AG09309 (cell line): ENCODE measurements around the gene TTLL1.

Source experiments
- DNase-seq: peaks from one replicate; pipeline ENCODE4 v3.0.0-alpha.2; 2010; ENCODE audit warnings: low read depth
- H3K4me3 ChIP-seq: 2 replicates; pipeline ENCODE4 v1.5.1; 2011; ENCODE audit warnings: mild to moderate bottlenecking, low read depth, low read length, moderate library complexity; ENCODE audit not compliant: control insufficient read depth
- TF ChIP-seq, protein P1 (sequence below): IDR thresholded peaks from 2 replicates; pipeline ENCODE4 v1.5.1; 2011; ENCODE audit warnings: mild to moderate bottlenecking, low read depth, low read length, inconsistent platforms; ENCODE audit not compliant: insufficient read depth, control insufficient read depth; ENCODE audit errors: missing control alignments

The TTLL1 gene

DNA sequence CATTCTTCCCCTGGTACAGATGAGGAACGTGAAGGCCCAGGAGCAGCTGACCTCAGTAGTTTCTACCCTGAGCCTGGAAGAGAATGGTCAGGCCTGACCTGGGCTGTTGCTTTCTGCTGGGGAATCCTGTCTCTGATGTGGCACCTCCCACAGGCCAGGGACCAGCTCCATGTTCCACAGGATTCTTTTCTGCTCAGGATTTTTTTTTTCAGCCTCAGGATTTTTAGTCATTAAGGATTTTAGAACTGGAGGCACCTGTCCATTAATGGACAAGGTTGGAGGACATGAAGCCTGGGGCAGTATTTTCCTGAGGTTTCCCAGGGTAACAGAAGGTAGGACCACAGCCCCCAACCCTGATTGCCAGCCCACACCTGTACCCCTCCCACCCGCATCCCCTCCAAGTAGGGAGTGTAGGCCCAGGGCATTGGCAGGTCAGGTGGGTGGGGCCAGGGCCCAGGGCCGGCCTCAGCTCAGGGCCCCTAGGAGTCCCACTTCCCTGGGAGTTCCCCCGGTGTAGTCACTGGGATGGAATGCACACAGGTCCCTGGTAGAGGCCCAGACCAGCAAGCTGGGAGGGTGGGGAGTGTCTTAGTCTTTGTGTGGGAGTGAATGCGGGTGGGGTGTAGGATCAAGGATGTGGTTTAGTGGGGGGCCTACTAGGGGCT lies 37.4 kb upstream of the TTLL1 start:
- no peak overlapping the region for H3K4me3 ChIP-seq
- TF ChIP-seq, protein P1, sequence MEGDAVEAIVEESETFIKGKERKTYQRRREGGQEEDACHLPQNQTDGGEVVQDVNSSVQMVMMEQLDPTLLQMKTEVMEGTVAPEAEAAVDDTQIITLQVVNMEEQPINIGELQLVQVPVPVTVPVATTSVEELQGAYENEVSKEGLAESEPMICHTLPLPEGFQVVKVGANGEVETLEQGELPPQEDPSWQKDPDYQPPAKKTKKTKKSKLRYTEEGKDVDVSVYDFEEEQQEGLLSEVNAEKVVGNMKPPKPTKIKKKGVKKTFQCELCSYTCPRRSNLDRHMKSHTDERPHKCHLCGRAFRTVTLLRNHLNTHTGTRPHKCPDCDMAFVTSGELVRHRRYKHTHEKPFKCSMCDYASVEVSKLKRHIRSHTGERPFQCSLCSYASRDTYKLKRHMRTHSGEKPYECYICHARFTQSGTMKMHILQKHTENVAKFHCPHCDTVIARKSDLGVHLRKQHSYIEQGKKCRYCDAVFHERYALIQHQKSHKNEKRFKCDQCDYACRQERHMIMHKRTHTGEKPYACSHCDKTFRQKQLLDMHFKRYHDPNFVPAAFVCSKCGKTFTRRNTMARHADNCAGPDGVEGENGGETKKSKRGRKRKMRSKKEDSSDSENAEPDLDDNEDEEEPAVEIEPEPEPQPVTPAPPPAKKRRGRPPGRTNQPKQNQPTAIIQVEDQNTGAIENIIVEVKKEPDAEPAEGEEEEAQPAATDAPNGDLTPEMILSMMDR, result no peak
- peak; percentile 11 for DNase-seq

DNA sequence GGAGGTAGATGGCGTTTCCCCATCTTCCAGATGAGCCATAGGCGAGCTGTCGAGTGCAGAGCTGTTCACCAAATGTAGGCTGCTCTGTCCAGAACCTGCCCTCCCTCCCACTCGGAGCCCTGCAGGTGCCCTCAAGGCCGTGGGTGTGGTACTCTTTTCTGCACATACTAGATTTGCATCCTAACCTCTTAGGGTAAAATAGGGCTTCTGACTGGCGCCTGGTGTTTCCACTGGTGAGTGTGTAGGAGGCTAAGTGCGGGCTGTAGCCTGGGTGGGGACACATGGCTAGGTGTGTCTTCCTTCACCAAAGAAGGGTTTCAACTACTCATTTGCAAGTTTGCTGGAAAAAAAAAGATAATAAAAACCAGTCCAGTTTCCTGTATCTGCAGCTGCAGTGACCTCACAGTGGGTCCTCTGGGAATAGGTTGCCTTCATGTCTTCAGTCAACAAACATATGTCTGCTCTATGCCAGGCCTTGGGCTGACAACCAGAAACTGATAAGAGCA lies 29.8 kb upstream of the TTLL1 start:
- H3K4me3 ChIP-seq, result no peak overlapping the region

DNA sequence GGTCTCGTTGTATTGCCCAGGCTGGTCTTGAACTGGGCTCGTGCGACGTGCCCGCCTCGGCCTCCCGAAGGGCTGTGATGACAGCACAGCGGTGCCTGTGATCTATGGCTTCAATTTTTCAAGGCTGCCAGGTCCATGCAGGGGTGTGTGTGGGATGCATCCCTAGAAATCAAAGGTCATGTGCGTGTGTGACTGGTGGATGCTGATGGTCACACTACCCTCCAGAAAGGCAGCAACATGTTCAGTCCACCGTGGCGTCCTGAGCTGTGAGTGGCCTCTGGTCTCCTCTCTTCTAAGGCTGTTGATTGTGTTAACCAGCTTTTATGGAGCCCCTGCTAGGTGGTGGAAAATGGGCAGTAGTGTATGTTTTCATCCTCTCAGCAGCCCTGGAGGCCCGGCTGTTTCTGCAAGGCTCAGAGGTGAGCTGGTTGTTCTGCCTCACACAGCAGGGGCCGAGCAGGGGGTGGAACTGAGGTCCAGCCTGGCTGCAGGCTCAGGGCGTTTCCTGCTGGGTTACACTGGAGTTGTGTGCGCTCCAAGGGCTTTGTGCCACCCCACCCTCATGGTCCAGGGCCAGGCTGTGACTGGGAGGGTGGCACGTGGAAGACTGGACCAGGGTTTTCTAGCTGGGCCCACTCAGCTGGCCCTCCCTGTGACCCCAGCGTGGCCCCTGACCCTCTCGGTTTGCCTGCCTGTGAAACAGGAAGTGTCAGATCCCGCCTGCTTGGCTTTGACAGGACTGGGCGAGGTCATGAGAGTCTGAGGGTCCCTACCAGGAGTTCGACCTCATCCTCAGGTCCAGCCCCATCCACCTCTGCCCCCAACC lies 29.0 kb upstream of the TTLL1 start:
- no peak overlapping the region for H3K4me3 ChIP-seq
- no peak for DNase-seq
- TF ChIP-seq, protein P1, result no peak

More for the DNA sequence above, 29.8 kb upstream of the TTLL1 start:
- no peak for DNase-seq
- TF ChIP-seq, protein P1, result no peak

DNA sequence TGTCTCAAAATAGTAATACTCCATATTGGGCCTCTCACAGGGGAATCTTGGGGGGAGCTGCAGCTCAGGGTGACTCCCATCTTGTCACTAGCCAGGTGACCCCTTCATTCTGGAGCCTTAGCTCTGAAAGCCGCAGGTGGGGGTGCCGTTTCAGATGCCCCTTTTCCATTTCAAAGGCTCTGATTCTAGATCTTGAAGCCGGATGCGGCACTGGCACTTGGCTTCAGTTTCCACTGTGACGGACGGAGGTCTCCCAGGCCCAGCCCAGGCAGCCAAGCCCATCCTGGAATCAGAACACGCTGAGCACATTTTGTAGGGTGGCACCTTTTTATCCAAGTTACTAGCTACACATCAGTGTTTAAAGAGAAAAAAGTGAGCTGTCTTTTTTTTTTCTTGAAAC lies 27.7 kb upstream of the TTLL1 start:
- no peak overlapping the region for H3K4me3 ChIP-seq
- DNase-seq, result no peak
- TF ChIP-seq, protein P1, result no peak

DNA sequence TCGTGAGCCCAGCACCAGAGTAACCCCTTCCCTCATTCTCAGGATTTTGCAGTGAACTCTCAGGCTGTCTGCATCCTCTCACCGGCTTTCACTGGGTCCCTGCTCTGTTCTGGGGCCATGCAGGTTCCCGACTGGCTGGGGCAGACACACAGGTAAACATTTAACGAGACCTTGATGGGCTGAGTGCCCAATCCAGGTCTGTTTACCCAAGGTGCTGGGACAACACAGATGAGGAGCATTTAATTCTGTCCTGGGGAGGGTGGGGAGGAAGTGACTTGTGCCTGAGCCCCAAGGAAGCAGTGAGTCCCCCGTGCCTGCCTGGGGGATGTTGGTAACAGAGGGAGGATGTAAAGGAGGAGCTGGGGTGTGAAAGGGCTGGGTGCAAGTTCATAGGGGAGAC lies 25.8 kb upstream of the TTLL1 start:
- TF ChIP-seq, protein P1, result no peak
- DNase-seq, result no peak
- H3K4me3 ChIP-seq, result no peak overlapping the region

DNA sequence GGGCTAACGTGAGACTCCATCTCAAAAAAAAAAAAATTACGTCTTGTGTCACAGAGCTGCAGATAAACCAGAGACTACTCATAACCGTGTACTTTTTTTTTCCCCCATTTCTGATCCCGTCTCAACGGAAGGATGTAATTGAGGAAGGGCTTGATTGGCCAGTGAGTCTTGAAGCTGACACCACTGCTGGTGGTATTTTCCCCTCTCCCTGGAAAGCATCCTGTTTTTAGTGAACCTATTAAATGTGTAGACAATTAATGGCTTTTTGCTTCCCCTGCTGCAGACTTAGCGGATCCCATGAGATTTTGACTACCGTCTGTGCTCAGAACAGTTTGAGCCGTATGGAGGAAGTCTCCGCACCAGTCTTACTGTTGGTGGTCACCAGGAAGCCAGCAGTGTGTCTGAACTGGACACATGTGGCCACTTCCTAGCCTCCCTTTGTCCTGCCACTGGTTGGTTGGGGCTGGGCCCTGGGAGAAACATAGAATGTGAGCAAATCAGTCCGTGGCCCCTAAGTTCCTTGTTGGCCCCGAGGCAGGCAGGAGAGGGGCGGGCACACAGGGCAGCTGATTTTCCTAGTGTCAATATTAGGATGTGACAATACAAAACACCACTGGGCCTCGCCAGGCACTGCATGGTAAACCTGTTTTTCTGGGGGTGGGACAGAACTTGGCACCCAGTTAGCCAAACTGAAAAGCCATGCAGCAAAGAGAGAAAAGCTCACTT lies 24.5 kb upstream of the TTLL1 start:
- no peak overlapping the region for H3K4me3 ChIP-seq
- no peak for DNase-seq
- TF ChIP-seq, protein P1, result no peak
